Activated T-cell treated with anti-CD3 and anti-CD28 coated beads, Interleukin-2, amount 50 U/mL, for 24 hours (primary cell): Measurements from ENCODE around the gene CIZ1.
A peak's percentile ranks its signal among the peaks of the same experiment; 100 is the strongest.

Experiments
- DNase-seq: peaks from one replicate; pipeline ENCODE4 v3.0.0-alpha.2; 2020
- H3K27ac Mint-ChIP-seq: 2 replicates; pipeline ENCODE4 v1.8.0; 2020; ENCODE audit warnings: mild to moderate bottlenecking, mixed read lengths
- H3K27me3 Mint-ChIP-seq: 2 replicates; pipeline ENCODE4 v1.8.0; 2020; ENCODE audit warnings: mixed read lengths
- H3K36me3 Mint-ChIP-seq: 2 replicates; pipeline ENCODE4 v1.8.0; 2020; ENCODE audit warnings: low read depth, mixed read lengths
- H3K4me1 Mint-ChIP-seq: 2 replicates; pipeline ENCODE4 v1.8.0; 2020; ENCODE audit warnings: low read depth, mixed read lengths
- H3K4me3 Mint-ChIP-seq: 2 replicates; pipeline ENCODE4 v1.8.0; 2020; ENCODE audit warnings: mild to moderate bottlenecking, moderate library complexity, mixed read lengths
- H3K9me3 Mint-ChIP-seq: 2 replicates; pipeline ENCODE4 v1.8.0; 2020; ENCODE audit warnings: mixed read lengths

The CIZ1 gene

DNA sequence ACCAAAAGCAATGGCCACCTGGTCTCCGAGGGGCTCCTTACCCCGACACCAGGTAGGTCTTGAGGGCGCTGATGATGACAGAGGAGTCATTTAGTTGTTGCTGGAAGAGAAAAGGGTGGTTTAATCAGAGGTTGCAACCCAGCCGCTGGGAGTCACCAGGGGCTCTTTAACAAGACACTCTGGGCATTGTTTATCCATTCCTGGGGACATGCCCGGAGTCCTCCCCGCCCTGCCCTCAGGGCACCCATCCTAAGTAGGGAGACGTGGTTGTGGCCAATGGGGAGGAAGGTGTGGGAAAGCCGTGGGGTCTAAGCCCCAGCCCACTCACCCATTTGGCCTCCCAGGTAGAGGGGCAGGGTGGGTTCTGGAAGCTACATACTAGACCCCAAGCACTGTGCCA lies 66.9 kb downstream of the CIZ1 start:
- H3K4me1 Mint-ChIP-seq = peaks cover 29% of the 10 kb centered on the region
- no peaks in the 10 kb centered on the region for H3K9me3 Mint-ChIP-seq
- peaks cover 69% of the 10 kb centered on the region for H3K36me3 Mint-ChIP-seq
- H3K27ac Mint-ChIP-seq = peak overlapping the region; percentile 78
- DNase-seq = no peak
- H3K4me3 Mint-ChIP-seq = no peak overlapping the region
- H3K27me3 Mint-ChIP-seq = no peaks in the 10 kb centered on the region

DNA sequence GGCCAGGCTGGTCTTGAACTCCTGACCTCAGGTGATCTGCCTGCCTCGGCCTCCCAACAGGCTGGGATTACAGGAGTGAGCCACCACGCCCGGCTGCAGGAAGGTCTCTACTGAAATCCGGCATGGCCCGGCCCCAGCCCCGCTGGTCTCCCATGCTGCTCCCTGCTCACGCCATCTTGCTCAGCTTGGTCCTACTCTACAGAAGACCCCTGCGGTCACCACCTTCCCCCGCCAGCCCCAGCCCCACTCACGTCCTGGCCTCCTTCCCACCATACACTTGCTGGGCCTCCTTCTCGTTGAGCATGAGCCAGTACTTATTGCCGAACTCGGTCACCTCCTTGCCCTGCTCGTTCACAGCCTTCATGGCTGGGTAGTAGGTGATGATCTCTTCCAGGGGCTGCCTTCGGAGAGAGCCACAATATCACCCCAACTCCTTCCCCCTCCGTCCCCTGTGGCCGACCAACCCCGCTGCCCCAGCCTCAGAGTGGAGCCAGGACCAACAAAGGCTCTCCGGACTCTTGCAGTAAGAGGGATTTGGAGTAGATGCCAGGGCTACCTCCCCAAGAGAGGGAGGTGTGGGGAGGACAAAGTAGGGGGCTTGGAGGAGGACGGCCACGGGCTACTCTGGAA lies 67.8 kb downstream of the CIZ1 start:
- H3K9me3 Mint-ChIP-seq = no peaks in the 10 kb centered on the region
- no peak overlapping the region for H3K4me3 Mint-ChIP-seq
- H3K4me1 Mint-ChIP-seq = peaks cover 23% of the 10 kb centered on the region
- no peaks in the 10 kb centered on the region for H3K27me3 Mint-ChIP-seq
- H3K27ac Mint-ChIP-seq = no peak overlapping the region
- peaks cover 69% of the 10 kb centered on the region for H3K36me3 Mint-ChIP-seq
- DNase-seq = no peak

DNA sequence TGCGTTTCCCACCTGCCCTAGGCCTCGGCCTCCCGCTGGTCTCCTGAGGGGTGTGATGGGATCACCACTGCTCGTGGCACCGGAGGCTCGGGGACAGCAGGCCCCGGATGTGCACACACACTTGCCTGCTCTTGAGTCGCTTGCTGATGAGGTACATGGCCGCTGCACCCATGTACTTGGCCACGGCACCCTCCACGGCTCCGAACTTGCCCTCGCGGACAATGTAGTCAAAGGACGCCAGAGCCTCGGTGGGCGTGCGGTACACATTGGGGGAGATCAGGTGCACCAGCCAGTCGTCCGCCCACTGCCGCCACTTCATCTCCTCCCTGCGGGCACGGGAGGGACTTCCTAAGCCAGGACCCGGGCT lies 68.6 kb downstream of the CIZ1 start:
- no peak for DNase-seq
- Mint-ChIP-seq H3K27ac (no peak overlapping the region), H3K9me3 (no peaks in the 10 kb centered on the region), H3K27me3 (no peaks in the 10 kb centered on the region), H3K4me3 (no peak overlapping the region), H3K36me3 (peaks cover 63% of the 10 kb centered on the region), H3K4me1 (peaks cover 22% of the 10 kb centered on the region)

DNA sequence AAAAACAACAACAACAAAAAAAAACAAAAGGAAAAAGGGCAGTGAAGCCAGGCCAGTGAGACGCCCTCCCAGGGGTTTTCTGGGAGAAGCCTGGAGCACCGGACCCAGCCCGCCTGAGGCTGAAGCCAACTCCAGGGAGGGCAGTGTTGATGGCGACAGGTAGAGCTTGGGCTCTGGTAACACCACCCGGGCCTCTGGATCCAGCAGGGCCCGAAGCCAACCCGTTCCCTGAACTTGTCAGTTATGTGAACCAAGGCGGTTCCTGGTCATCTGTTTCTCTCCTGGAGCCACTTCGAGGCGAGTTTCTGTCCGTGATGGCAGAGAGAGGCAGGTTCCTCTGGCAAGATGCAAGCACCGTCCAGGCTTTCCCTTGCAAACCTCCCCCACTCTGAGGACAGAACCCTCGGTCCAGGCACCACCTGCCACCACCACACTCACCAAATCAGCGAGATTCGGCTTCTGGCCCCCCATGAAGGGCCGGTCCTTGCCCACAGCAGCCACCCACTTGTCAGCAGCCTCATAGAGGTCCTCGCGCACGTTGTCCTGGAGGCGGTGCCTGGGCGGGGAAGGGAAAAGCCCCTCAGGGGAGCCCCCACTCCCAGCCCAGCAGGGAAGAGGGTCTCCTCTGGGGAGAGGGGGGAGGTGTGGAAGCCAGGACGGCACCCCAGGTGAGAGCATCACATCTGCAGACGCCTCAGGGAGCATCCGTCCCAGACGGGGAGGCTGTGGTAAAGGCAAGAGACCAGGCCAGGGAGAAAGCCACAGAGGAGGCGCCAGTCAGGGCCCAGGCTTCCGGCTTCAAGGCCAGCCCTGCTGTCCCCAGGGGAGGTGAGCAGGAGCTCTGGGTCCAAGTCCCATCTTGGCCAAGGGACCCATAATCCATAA lies 69.2 kb downstream of the CIZ1 start:
- Mint-ChIP-seq H3K27me3 (no peaks in the 10 kb centered on the region), H3K4me3 (no peak overlapping the region), H3K27ac (peak overlapping the region; percentile 59), H3K36me3 (peaks cover 67% of the 10 kb centered on the region), H3K4me1 (peaks cover 27% of the 10 kb centered on the region), H3K9me3 (no peaks in the 10 kb centered on the region)
- DNase-seq = no peak

DNA sequence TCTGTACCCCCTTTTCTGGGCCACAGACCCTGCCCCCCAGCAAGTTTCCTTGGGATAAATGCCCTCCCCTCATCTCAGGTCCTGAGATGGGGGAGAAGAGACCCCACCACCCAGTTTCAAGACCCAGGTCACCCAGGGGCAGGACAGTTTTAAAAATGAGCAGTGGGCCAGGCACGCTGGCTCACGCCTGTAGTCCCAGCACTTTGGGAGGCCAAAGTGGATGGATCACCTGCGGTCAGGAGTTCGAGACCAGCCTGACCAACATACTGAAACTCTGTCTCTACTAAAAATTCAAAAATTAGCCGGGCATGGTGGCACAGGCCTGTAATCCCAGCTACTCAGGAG lies 69.9 kb downstream of the CIZ1 start:
- DNase-seq = no peak
- Mint-ChIP-seq H3K4me1 (peaks cover 26% of the 10 kb centered on the region), H3K27ac (no peak overlapping the region), H3K27me3 (no peaks in the 10 kb centered on the region), H3K36me3 (peaks cover 70% of the 10 kb centered on the region), H3K4me3 (no peak overlapping the region), H3K9me3 (no peaks in the 10 kb centered on the region)

DNA sequence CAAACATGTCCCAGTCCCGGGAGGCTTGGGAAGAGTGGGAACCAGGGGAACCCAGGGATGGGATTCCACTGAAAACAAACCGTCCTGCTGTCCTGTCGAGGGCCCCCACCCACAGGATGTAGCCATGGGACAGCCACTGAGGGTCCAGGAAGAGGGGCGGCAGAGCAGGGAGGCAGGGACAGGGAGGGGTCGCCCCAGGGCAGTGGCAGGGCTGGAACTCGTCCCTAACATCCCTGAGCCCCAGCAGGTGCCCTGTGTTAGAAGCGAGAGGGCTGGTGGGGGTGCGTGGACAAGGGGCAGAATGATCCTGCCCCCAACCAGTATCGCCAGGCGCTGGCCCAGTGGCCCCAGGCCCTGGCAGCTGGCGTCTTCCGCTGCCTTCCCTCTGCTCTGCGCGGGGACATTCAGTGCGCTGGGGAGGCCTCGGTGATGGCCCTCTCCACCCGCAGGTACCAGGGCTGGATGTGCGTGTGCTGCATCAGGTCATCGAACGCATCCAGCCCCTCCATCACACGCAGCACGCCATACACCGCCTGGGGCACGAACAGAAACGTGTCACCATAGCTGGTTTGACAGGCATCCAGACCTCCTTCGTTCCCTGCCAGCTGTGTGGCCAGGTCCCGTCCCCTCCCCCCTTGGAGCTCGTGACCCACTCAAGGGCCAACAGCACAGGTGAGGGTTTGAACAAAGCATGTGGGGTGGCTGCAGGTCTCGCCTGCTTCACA lies 70.5 kb downstream of the CIZ1 start:
- Mint-ChIP-seq H3K9me3 (no peaks in the 10 kb centered on the region), H3K27me3 (no peaks in the 10 kb centered on the region), H3K4me1 (peaks cover 22% of the 10 kb centered on the region), H3K36me3 (peaks cover 70% of the 10 kb centered on the region), H3K27ac (no peak overlapping the region), H3K4me3 (no peak overlapping the region)
- no peak for DNase-seq

DNA sequence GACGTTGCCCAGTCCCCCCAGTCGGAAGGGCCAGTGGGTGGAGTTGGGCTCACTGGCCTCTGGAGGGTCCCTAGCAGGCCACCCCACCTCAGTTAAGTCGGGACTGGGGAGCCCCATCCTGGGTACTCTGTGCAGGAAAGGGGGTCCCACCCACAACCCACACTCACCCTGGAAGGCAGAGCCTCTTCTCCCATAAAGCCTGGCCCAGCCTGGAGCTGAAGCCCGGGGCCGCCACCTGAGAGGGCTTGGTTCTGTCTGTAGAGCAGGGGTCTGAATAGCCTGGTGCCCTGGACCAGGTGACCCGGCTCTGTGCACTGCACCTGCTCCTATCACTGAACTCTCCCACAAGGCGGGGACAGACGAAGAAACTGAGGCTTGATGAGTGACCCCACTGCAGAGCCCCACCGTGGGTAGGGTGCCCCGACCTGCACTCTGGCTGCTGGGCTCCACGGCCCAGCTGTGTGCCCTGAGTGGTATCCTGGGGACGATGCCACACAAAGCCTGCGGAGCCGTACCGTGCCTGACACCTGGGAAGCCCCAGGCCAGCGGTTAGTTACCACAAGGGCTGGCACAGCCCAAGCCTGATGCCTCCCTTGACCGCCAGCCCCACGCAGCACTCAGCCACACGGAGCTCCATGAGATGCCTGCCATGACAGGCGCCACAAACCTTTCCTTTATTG lies 71.2 kb downstream of the CIZ1 start:
- Mint-ChIP-seq H3K4me1 (peaks cover 19% of the 10 kb centered on the region), H3K27me3 (no peaks in the 10 kb centered on the region), H3K36me3 (peaks cover 70% of the 10 kb centered on the region), H3K27ac (no peak overlapping the region), H3K4me3 (no peak overlapping the region), H3K9me3 (no peaks in the 10 kb centered on the region)
- DNase-seq = no peak

DNA sequence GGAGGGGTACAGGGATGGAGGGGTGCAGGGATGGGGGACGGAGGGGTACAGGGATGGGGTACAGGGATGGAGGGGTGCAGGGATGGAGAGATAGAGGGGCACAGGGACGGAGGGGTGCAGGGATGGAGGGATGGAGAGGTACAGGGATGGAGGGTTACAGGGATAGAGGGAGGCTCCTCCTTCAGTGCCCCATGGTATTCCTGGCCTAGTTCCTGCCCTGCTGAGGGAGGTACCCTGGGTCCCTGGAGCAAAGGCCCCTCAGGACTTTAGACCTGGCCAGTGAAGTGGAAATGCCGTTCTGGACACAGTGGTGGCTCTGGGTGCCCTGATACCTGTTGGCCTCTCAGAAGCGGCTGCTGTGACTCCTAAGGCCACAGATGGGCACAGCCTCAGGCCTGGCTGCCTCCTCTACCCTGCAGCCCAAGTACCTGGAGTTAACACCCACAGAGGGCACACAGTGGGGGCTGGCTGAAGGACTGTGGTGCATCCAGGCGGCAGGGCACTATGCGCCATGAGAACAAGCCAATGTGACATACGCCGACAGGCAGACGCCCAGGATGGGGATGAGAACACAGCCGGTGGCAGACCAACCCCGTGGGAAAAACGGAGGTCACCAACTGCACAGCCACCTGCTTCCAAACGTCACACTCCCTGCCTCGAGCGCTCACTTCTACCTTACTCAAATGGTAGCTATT lies 72.3 kb downstream of the CIZ1 start:
- peaks cover 11% of the 10 kb centered on the region for H3K4me1 Mint-ChIP-seq
- no peak overlapping the region for H3K4me3 Mint-ChIP-seq
- no peak for DNase-seq
- H3K9me3 Mint-ChIP-seq = no peaks in the 10 kb centered on the region
- H3K36me3 Mint-ChIP-seq = peaks cover 69% of the 10 kb centered on the region
- H3K27me3 Mint-ChIP-seq = no peaks in the 10 kb centered on the region
- H3K27ac Mint-ChIP-seq = no peak overlapping the region

DNA sequence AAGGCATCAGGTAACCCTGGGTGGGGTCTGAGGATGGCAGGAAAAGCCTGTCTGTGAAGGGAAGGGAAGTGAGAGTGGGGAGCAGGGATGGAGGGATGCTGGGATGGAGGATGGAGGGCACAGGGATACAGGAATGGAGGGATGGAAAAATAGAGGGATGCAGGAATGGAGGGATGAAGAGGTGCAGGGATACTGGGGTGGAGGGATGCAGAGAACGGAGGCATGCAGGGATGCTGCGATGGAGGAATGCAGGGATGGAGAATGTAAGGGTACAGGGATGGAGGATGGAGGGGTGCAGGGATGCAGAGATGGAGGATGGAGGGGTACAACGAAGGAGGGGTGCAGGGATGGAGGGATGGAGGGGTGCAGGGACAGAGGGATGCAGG lies 72.9 kb downstream of the CIZ1 start:
- no peaks in the 10 kb centered on the region for H3K27me3 Mint-ChIP-seq
- H3K27ac Mint-ChIP-seq = no peak overlapping the region
- H3K4me3 Mint-ChIP-seq = no peak overlapping the region
- peaks cover 11% of the 10 kb centered on the region for H3K4me1 Mint-ChIP-seq
- no peak for DNase-seq
- H3K9me3 Mint-ChIP-seq = no peaks in the 10 kb centered on the region
- H3K36me3 Mint-ChIP-seq = peaks cover 69% of the 10 kb centered on the region

DNA sequence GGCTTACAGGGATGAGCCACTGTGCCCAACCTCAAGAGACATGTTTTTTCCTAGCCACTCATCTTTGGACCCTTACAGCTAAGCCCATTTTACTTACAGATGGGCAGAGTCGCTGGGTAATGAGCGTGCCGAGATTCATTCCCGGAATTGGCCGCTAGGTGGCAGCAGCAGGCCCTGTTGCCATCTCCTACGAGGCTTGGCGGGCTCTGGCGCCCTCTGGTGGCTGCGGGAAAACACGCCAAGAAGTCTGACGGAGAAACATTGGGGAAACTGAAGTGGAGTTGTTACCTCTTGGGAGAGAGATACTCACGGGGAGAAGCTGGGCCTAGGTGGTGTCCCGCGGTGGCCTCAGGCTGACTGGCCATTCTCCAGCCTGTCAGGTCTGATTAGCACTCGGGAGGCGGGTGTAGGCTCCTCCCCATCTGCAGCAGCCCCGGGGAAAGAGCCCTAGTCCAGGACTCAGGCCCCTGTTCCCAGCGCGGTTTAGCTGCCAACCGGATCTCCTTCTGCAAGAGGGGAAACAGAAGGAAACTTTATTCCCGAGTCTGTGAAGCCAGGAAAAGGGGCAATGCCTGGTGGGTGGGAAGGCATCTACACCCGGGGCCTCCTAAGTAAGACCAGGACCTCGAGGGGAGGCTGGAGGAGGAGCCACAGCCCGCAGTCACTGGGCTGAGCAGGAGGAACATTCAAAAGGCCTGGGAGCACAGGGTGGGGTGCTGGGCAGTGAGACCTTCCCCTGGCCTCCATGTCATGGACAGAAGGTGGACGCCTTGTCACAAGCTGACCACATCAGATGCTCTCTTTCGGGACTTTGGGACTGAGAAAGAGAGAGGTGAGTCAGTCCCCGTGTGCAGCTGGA lies 73.5 kb downstream of the CIZ1 start:
- H3K27me3 Mint-ChIP-seq = no peaks in the 10 kb centered on the region
- no peak overlapping the region for H3K27ac Mint-ChIP-seq
- DNase-seq = peak; percentile 98
- no peaks in the 10 kb centered on the region for H3K9me3 Mint-ChIP-seq
- H3K36me3 Mint-ChIP-seq = peaks cover 67% of the 10 kb centered on the region
- H3K4me3 Mint-ChIP-seq = no peak overlapping the region
- H3K4me1 Mint-ChIP-seq = peaks cover 11% of the 10 kb centered on the region

DNA sequence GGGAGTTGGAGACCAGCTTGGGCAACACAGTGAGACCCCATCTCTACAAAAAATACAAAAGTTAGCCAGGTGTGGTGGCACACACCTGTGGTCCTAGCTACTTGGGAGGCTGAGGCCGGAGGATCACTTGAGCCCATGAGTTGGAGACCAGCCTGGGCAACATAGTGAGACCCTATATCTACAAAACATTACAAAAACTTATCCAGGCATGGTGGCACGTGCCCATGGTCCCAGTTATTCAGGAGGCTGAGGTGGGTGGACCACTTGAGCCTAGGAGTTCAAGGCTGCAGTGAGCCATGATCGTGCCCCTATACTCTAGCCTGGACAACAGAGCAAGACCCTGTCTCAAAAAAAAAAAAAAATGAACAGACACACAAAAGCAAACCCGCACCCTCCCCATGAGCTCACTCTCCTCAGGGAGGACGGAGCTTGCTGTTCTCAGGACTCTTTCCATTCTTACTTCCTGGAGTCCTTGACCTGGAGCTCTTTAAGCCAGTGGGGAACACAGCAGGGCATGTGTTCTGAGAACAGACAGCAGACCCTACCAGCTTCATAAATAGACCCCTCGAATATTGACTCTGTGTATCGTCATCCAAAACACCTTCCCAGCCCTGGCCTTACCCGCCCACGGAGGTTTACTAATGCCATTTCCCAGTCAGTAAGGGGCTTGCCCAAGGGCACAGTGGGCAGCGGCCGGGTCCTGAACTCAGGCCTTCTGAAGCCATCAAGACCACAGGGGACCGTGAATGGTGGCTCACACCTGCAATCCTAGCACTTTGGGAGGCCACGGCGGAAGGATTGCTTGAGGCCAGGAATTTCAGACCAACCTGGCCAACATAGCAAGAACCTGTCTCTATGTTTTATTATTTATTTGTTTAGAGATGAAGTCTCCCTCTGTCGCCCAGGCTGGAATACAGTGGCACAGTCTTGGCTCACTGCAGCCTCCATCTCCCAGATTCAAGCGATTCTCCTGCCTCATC lies 75.0 kb downstream of the CIZ1 start:
- Mint-ChIP-seq H3K9me3 (no peaks in the 10 kb centered on the region), H3K4me3 (no peak overlapping the region), H3K27ac (no peak overlapping the region), H3K4me1 (peaks cover 11% of the 10 kb centered on the region), H3K36me3 (peaks cover 59% of the 10 kb centered on the region), H3K27me3 (no peaks in the 10 kb centered on the region)
- DNase-seq = no peak
